K562 (cell line): ENCODE measurements around the gene KCNJ15. TPM values are rescaled to one million over a fixed set of nuclear protein-coding genes. Genes with fewer than 3 reads are reported as not detected.

Source experiments
- BRF1 ChIP-seq: IDR thresholded peaks from 3 replicates; pipeline ENCODE4 v1.6.1; 2011; ENCODE audit warnings: borderline replicate concordance, mild to moderate bottlenecking; ENCODE audit not compliant: insufficient read length; ENCODE audit errors: extremely low read depth
- CBFB ChIP-seq: sonication (generic); formaldehyde crosslinking; IDR thresholded peaks from 2 replicates; pipeline ENCODE4 v1.4.0; 2020; ENCODE audit warnings: mild to moderate bottlenecking, missing genetic modification reagents
- EGR1 ChIP-seq: fragments of 450-650 bp; conservative IDR thresholded peaks from 2 replicates; pipeline ENCODE4 v1.6.1; 2017; ENCODE audit warnings: mild to moderate bottlenecking
- ESRRA ChIP-seq: fragments of 450-650 bp; IDR thresholded peaks from 2 replicates; pipeline ENCODE4 v1.6.1; 2014; ENCODE audit warnings: low read depth, mild to moderate bottlenecking, moderate library complexity, borderline replicate concordance
- GTF2F1 ChIP-seq: IDR thresholded peaks from 2 replicates; pipeline ENCODE4 v1.6.1; 2011; ENCODE audit warnings: low read depth, low read length, improper control_type of control experiment
- HSF4 ChIP-seq: fragments of 250-450 bp; sonication (Bioruptor Pico); IDR thresholded peaks from 2 replicates; pipeline ENCODE4 v2.1.2; 2022; ENCODE audit warnings: mild to moderate bottlenecking, moderate library complexity, borderline replicate concordance
- JUN ChIP-seq, 2 experiments: sonication (generic) in 1 of 2; formaldehyde crosslinking in 1 of 2; IDR thresholded peaks; 2 replicates each; pipeline versions ENCODE4 v1.6.1 to v1.8.0; 2012 to 2022; ENCODE audit warnings: borderline replicate concordance in 2 of 2, mild to moderate bottlenecking in 2 of 2, improper control_type of control experiment in 1 of 2, low read depth in 1 of 2, low read length in 1 of 2, missing genetic modification reagents in 1 of 2
- KDM4B ChIP-seq, 2 experiments: fragments of 450-650 bp in 1 of 2; sonication (generic) in 1 of 2; IDR thresholded peaks; 2 replicates each; pipeline ENCODE4 v1.6.1; 2016 to 2017; ENCODE audit warnings: borderline replicate concordance in 2 of 2, antibody characterized with exemption in 1 of 2, low read depth in 1 of 2, mild to moderate bottlenecking in 1 of 2
- KLF1 ChIP-seq: fragments of 450-650 bp; IDR thresholded peaks from 2 replicates; pipeline ENCODE4 v1.6.1; 2016; ENCODE audit warnings: missing genetic modification characterization, missing compliant biosample characterization
- MAX ChIP-seq: sonication (generic); formaldehyde crosslinking; IDR thresholded peaks from 2 replicates; pipeline ENCODE4 v1.9.0; 2022; ENCODE audit warnings: mild to moderate bottlenecking, missing genetic modification reagents
- MGA ChIP-seq: fragments of 450-650 bp; IDR thresholded peaks from 2 replicates; pipeline ENCODE4 v1.6.1; 2016; ENCODE audit warnings: mild to moderate bottlenecking, moderate library complexity
- NCOR1 ChIP-seq: fragments of 450-650 bp; IDR thresholded peaks from 2 replicates; pipeline ENCODE4 v1.6.1; 2016; ENCODE audit warnings: mild to moderate bottlenecking, moderate library complexity
- PHB2 ChIP-seq: fragments of 450-650 bp; IDR thresholded peaks from 2 replicates; pipeline ENCODE4 v1.6.1; 2017; ENCODE audit warnings: low read depth
- ZNF212 ChIP-seq: fragments of 450-650 bp; formaldehyde crosslinking; IDR thresholded peaks from 2 replicates; pipeline ENCODE4 v1.4.0; 2020; ENCODE audit warnings: mild to moderate bottlenecking
- ZNF224 ChIP-seq: sonication (generic); formaldehyde crosslinking; IDR thresholded peaks from 2 replicates; pipeline ENCODE4 v1.8.0; 2022; ENCODE audit warnings: mild to moderate bottlenecking, missing genetic modification reagents
- ZNF436 ChIP-seq: fragments of 250-450, 450-650 bp; sonication (Bioruptor Pico); formaldehyde crosslinking; IDR thresholded peaks from 2 replicates; pipeline ENCODE4 v1.7.0; 2020; ENCODE audit warnings: mild to moderate bottlenecking
- ZNF551 ChIP-seq: fragments of 250-450 bp; sonication (Bioruptor Pico); IDR thresholded peaks from 2 replicates; pipeline ENCODE4 v1.5.0; 2021; ENCODE audit warnings: mild to moderate bottlenecking, moderate library complexity
- ZNF589 ChIP-seq: fragments of 200-800 bp; sonication (Bioruptor generic); IDR thresholded peaks from 2 replicates; pipeline ENCODE4 v1.6.1; 2016; ENCODE audit warnings: low read depth, missing genetic modification characterization, missing compliant biosample characterization
- ZNF699 ChIP-seq: fragments of 250-450 bp; sonication (Bioruptor Pico); IDR thresholded peaks from 2 replicates; pipeline ENCODE4 v1.8.0; 2021; ENCODE audit warnings: mild to moderate bottlenecking, moderate library complexity; ENCODE audit not compliant: insufficient replicate concordance
- polyA plus RNA-seq, 8 experiments: library from polyadenylated mRNA; depleted of rRNA in 4 of 8; stranded (reverse) in 5 of 8; unstranded in 3 of 8; fragments of >200 nt; fragmentation: Nextera tagmentation in 2 of 8; fragmentation: Illumina TruSeq in 1 of 8; extraction: Ambion mirVana in 2 of 8; extraction: Trizol in 1 of 8; gene quantifications; 2 replicates each; pipeline versions ENCODE4 v1.2.1 to v1.2.3, GENCODE V29; 2011 to 2014; ENCODE audit warnings: inconsistent platforms in 1 of 8, missing spikeins in 1 of 8
- total RNA-seq, 7 experiments: library from RNA; depleted of rRNA in 6 of 7; stranded (reverse); fragments of >200 nt in 6 of 7; fragmentation: Illumina TruSeq in 2 of 7; extraction: Trizol in 2 of 7; gene quantifications; 2 replicates each; pipeline versions ENCODE4 v1.2.1 to v1.2.3, GENCODE V29; 2011 to 2021; ENCODE audit warnings: low replicate concordance in 1 of 7

Gene KCNJ15
- total and polyA plus RNA-seq, 9 of the 15 experiments (the other 6 are each of a cell fraction or from before 2014, with no cell fraction given) = 0.20 to 3.0 (median 0.72) TPM; not detected in 1

- no peak for TF ChIP-seq MGA
- TF ChIP-seq ZNF551 (CRISPR knock-in tag) = no peak
- TF ChIP-seq ESRRA = no peak
- no peak for TF ChIP-seq JUN (IDR thresholded peaks at IDR 0.05; ENCODE audit: borderline replicate concordance, low read depth, low read length)
- no peak for TF ChIP-seq JUN (CRISPR knock-in tag; IDR thresholded peaks at IDR 0.05; ENCODE audit: borderline replicate concordance)
- TF ChIP-seq BRF1 = no peak
- no peak for TF ChIP-seq ZNF699 (CRISPR knock-in tag)
- peak; percentile 74 for TF ChIP-seq NCOR1
- TF ChIP-seq MAX = no peak
- no peak for TF ChIP-seq ZNF589 (CRISPR knock-in tag)
- no peak for TF ChIP-seq CBFB (CRISPR knock-in tag)
- no peak for TF ChIP-seq GTF2F1
- TF ChIP-seq KDM4B (IDR thresholded peaks at IDR 0.05; ENCODE audit: borderline replicate concordance in 2 of 2, low read depth in 1 of 2) = no peak
- TF ChIP-seq PHB2 = 0 out of 2 replicates have a peak, but pooled peaks have one; percentile 40
- no peak for TF ChIP-seq ZNF436 (CRISPR knock-in tag)
- no peak for TF ChIP-seq ZNF224 (CRISPR knock-in tag)
- TF ChIP-seq EGR1 = no peak
- TF ChIP-seq KLF1 (tag) = no peak
- no peak for TF ChIP-seq HSF4 (CRISPR knock-in tag)
- no peak for TF ChIP-seq ZNF212 (CRISPR knock-in tag)
Observed at GRCh38 chr21:38220270-38220737, 36.5 kb upstream of the KCNJ15 start (continued).
